IMR-90 (cell line): ENCODE results near the gene GALNT8. TPM values are rescaled to one million over a fixed set of nuclear protein-coding genes. Genes with fewer than 3 reads are reported as not detected.

Experiments used
- ATAC-seq: fragments of 200-7000 bp; cut with Tn5 transposase; 2 replicates; pipeline ENCODE4 v1.9.1; 2020; ENCODE audit warnings: low read depth, mild to moderate bottlenecking, moderate library complexity
- BruUV-seq: library from RNA; stranded (reverse); fragments of 400-500 nt; replicated peaks from 2 replicates; lab custom pipeline; 2021; lab: Mats Ljungman, UMichigan
- CTCF ChIA-PET: fragments of 300-600 bp; formaldehyde crosslinking; extraction: SDS; loops from one replicate; lab custom pipeline; 2021; ENCODE audit warnings: antibody characterized with exemption; lab: Yijun Ruan, JAX
- POLR2A ChIA-PET: fragments of 300-600 bp; sonication (Branson Sonifier 250); formaldehyde crosslinking; loops from one replicate; lab custom pipeline; 2022; ENCODE audit warnings: antibody characterized with exemption; ENCODE audit not compliant: unreplicated experiment; lab: Charles Lee
- DNase-seq: peaks from one replicate; pipeline ENCODE4 v3.0.0; 2013
- H2AFZ ChIP-seq: replicated peaks from 2 replicates; pipeline ENCODE3; 2013; ENCODE audit warnings: low read length, mild to moderate bottlenecking; ENCODE audit not compliant: poor library complexity
- H2AK5ac ChIP-seq: 2 replicates; pipeline ENCODE4 v1.6.1; 2013; ENCODE audit warnings: low read depth, low read length, inconsistent platforms
- H2AK9ac ChIP-seq: replicated peaks from 2 replicates; pipeline ENCODE3; 2013; ENCODE audit warnings: mild to moderate bottlenecking, low read depth, low read length, moderate library complexity; ENCODE audit not compliant: poor library complexity
- H2BK120ac ChIP-seq: 2 replicates; pipeline ENCODE4 v1.6.1; 2013; ENCODE audit warnings: low read depth, low read length, inconsistent platforms
- H2BK15ac ChIP-seq: 3 replicates; pipeline ENCODE4 v1.6.1; 2013; ENCODE audit warnings: low read depth, low read length, inconsistent platforms
- H2BK20ac ChIP-seq: 2 replicates; pipeline ENCODE4 v1.6.1; 2013; ENCODE audit warnings: low read depth, mild to moderate bottlenecking, inconsistent platforms, low read length, moderate library complexity
- H2BK5ac ChIP-seq: 2 replicates; pipeline ENCODE4 v1.6.1; 2013; ENCODE audit warnings: mild to moderate bottlenecking, low read depth, low read length, inconsistent platforms; ENCODE audit not compliant: poor library complexity, severe bottlenecking
- H3K14ac ChIP-seq: replicated peaks from 2 replicates; pipeline ENCODE4 v1.6.1; 2013; ENCODE audit warnings: low read depth, low read length, inconsistent platforms
- H3K18ac ChIP-seq: 2 replicates; pipeline ENCODE4 v1.6.1; 2013; ENCODE audit warnings: low read depth, low read length, control low read depth
- H3K23ac ChIP-seq: 2 replicates; pipeline ENCODE4 v1.6.1; 2013; ENCODE audit warnings: low read depth, low read length, inconsistent platforms
- H3K27ac ChIP-seq: 2 replicates; pipeline ENCODE4 v1.5.1; 2013; ENCODE audit warnings: mild to moderate bottlenecking, control low read depth, low read length; ENCODE audit not compliant: insufficient read depth
- H3K27me3 ChIP-seq: 2 replicates; pipeline ENCODE4 v1.6.1; 2013; ENCODE audit warnings: low read length; ENCODE audit not compliant: control insufficient read depth, insufficient read depth
- H3K36me3 ChIP-seq: 2 replicates; pipeline ENCODE4 v1.6.1; 2013; ENCODE audit warnings: low read length, mixed read lengths; ENCODE audit not compliant: control insufficient read depth, insufficient read depth
- H3K4ac ChIP-seq: 2 replicates; pipeline ENCODE4 v1.6.1; 2013; ENCODE audit warnings: low read depth, low read length, inconsistent platforms
- H3K4me1 ChIP-seq: 2 replicates; pipeline ENCODE4 v1.6.1; 2013; ENCODE audit warnings: low read length, mixed read lengths; ENCODE audit not compliant: control insufficient read depth, insufficient read depth
- H3K4me2 ChIP-seq: 2 replicates; pipeline ENCODE4 v1.6.1; 2013; ENCODE audit warnings: low read depth, mild to moderate bottlenecking, control low read depth, low read length, moderate library complexity
- H3K4me3 ChIP-seq: 2 replicates; pipeline ENCODE4 v1.5.1; 2013; ENCODE audit warnings: low read depth, mild to moderate bottlenecking, control low read depth, low read length, moderate library complexity; ENCODE audit not compliant: insufficient read depth
- H3K56ac ChIP-seq: 2 replicates; pipeline ENCODE4 v1.6.1; 2013; ENCODE audit warnings: low read length, inconsistent platforms; ENCODE audit not compliant: insufficient read depth; ENCODE audit errors: extremely low read depth
- H3K79me1 ChIP-seq, 2 experiments: 2 replicates each; pipeline ENCODE4 v1.6.1; 2013; ENCODE audit warnings: low read length in 2 of 2, inconsistent platforms in 1 of 2, low read depth in 1 of 2
- H3K9ac ChIP-seq: 2 replicates; pipeline ENCODE4 v1.6.1; 2013; ENCODE audit warnings: low read depth, low read length, control low read depth
- H3K9me1 ChIP-seq: 2 replicates; pipeline ENCODE4 v1.6.1; 2013; ENCODE audit warnings: low read length, inconsistent platforms; ENCODE audit not compliant: insufficient read depth
- H3K9me3 ChIP-seq: 2 replicates; pipeline ENCODE4 v1.6.1; 2013; ENCODE audit warnings: low read length; ENCODE audit not compliant: control insufficient read depth, insufficient read depth
- H4K20me1 ChIP-seq: 2 replicates; pipeline ENCODE4 v1.6.1; 2013; ENCODE audit warnings: low read length, inconsistent platforms; ENCODE audit not compliant: insufficient read depth
- H4K5ac ChIP-seq: 2 replicates; pipeline ENCODE4 v1.6.1; 2013; ENCODE audit warnings: mild to moderate bottlenecking, low read depth, low read length, control low read depth
- H4K8ac ChIP-seq, 2 experiments: 2 replicates each; pipeline ENCODE4 v1.6.1; 2013; ENCODE audit warnings: low read depth in 2 of 2, low read length in 2 of 2, control low read depth in 1 of 2, inconsistent platforms in 1 of 2
- H4K91ac ChIP-seq: 2 replicates; pipeline ENCODE4 v1.6.1; 2013; ENCODE audit warnings: low read depth, low read length, inconsistent platforms; ENCODE audit not compliant: insufficient read depth
- BHLHE40 ChIP-seq: fragments of 150-350 bp; IDR thresholded peaks from 2 replicates; pipeline ENCODE4 v1.6.1; 2016; ENCODE audit warnings: mild to moderate bottlenecking, low read depth, low read length
- CEBPB ChIP-seq: IDR thresholded peaks from 2 replicates; pipeline ENCODE4 v1.6.1; 2012; ENCODE audit warnings: low read depth, low read length, improper control_type of control experiment
- CHD1 ChIP-seq: IDR thresholded peaks from 2 replicates; pipeline ENCODE4 v1.6.1; 2012; ENCODE audit warnings: low read depth, low read length, improper control_type of control experiment
- CTCF ChIP-seq: conservative IDR thresholded peaks from 2 replicates; pipeline ENCODE4 v1.5.1; 2012; ENCODE audit warnings: mild to moderate bottlenecking, low read depth, low read length, improper control_type of control experiment
- ELK1 ChIP-seq: fragments of 150-350 bp; IDR thresholded peaks from 2 replicates; pipeline ENCODE4 v1.6.1; 2016; ENCODE audit warnings: low read depth, mild to moderate bottlenecking, low read length, moderate library complexity, borderline replicate concordance
- FOS ChIP-seq: fragments of 150-350 bp; IDR thresholded peaks from 2 replicates; pipeline ENCODE4 v1.6.1; 2016; ENCODE audit warnings: low read depth, low read length
- MAFK ChIP-seq: IDR thresholded peaks from 2 replicates; pipeline ENCODE4 v1.6.1; 2012; ENCODE audit warnings: low read depth, low read length, improper control_type of control experiment
- MXI1 ChIP-seq: IDR thresholded peaks from 2 replicates; pipeline ENCODE4 v1.6.1; 2012; ENCODE audit warnings: low read depth, mild to moderate bottlenecking, low read length, moderate library complexity, borderline replicate concordance
- USF2 ChIP-seq: fragments of 150-350 bp; IDR thresholded peaks from 2 replicates; pipeline ENCODE4 v1.6.1; 2017; ENCODE audit warnings: mild to moderate bottlenecking, antibody characterized with exemption, low read length, low read depth
- whole genome bisulfite sequencing, 2 experiments: methylation state at CpG; one replicate each; pipeline versions ENCODE4 v1.1.5 to v1.1.7; 2013; ENCODE audit warnings: missing lambda C conversion rate in 2 of 2; ENCODE audit not compliant: insufficient read length in 1 of 2; ENCODE audit errors: extremely low coverage in 2 of 2; 5-methylcytosine and 5-hydroxymethylcytosine counted together
- dilution Hi-C: fragments of 300-500 bp; cut with HindIII; formaldehyde crosslinking; loops from one replicate; pipeline ENCODE4 v1.14.3; 2018; ENCODE audit warnings: low sequenced_read_pairs; ENCODE audit not compliant: unreplicated experiment
- in situ Hi-C: fragments of 300-500 bp; cut with MboI; formaldehyde crosslinking; loops from 3 replicates; pipeline ENCODE4 v1.14.3; 2019; ENCODE audit warnings: low sequenced_read_pairs, inconsistent platforms, mixed read lengths
- intact Hi-C: fragments of 100-400 bp; cut with micrococcal nuclease; formaldehyde crosslinking; loops from 2 replicates; pipeline ENCODE4 v1.10.0; 2022
- polyA plus RNA-seq, 3 experiments: library from polyadenylated mRNA; depleted of rRNA; stranded (reverse); fragments of >200 nt; gene quantifications; 2 replicates each; pipeline ENCODE4 v1.2.3, GENCODE V29; 2012; ENCODE audit warnings: low replicate concordance in 1 of 3
- total RNA-seq: library from RNA; depleted of rRNA; stranded (reverse); fragments of >200 nt; gene quantifications from 2 replicates; pipeline ENCODE4 v1.2.3, GENCODE V29; 2012

GALNT8 gene
- total and polyA plus RNA-seq, 2 of the 4 experiments (the other 2 are of a cell fraction): not detected

- no peak overlapping the region for H2BK5ac ChIP-seq
- peaks cover 4% of the 10 kb centered on the region; the same call in 1 of the 2 replicates for H3K9me1 ChIP-seq
- dilution Hi-C loops (no loop called here), intact Hi-C loops (no loop called here), in situ Hi-C loops (no loop called here)
- H2AK9ac ChIP-seq: no peak overlapping the region
- H3K79me1 ChIP-seq: no peaks in the 10 kb centered on the region
- no peak overlapping the region for H3K23ac ChIP-seq
- ChIA-PET POLR2A (no interaction called here), CTCF (no interaction called here)
- H3K18ac ChIP-seq: no peak overlapping the region
- H2BK15ac ChIP-seq: no peak overlapping the region
- ATAC-seq (no peak), DNase-seq (no peak)
- H3K14ac ChIP-seq: no peak overlapping the region
- H4K91ac ChIP-seq: no peak overlapping the region
- H2BK20ac ChIP-seq: no peak overlapping the region
- H3K9ac ChIP-seq: no peak overlapping the region
- H3K9me3 ChIP-seq: no peaks in the 10 kb centered on the region
- no peaks in the 10 kb centered on the region for H3K4me1 ChIP-seq
- no peaks in the 10 kb centered on the region for H4K20me1 ChIP-seq
- H3K4me2 ChIP-seq: no peak overlapping the region
- H3K36me3 ChIP-seq: peaks cover 13% of the 10 kb centered on the region
- no peak overlapping the region for H2AFZ ChIP-seq
- H3K27ac ChIP-seq: no peak overlapping the region
- TF ChIP-seq USF2 (no peak), CEBPB (no peak), CTCF (no peak), FOS (no peak), MXI1 (no peak), CHD1 (no peak), MAFK (no peak), ELK1 (no peak), BHLHE40 (no peak)
- H2BK120ac ChIP-seq: no peak overlapping the region
- H3K27me3 ChIP-seq: no peaks in the 10 kb centered on the region
- H3K56ac ChIP-seq: no peak overlapping the region
- no peak overlapping the region for H2AK5ac ChIP-seq
- BruUV-seq: no TSS peak
- no peak overlapping the region for H4K5ac ChIP-seq
- whole genome bisulfite sequencing, 2 experiments: no CpG with 5 or more reads among the region's 5 CpGs
- no peak overlapping the region for H3K4me3 ChIP-seq
- no peak overlapping the region for H3K4ac ChIP-seq
- H4K8ac ChIP-seq: no peak overlapping the region
These were observed 29.4 kb upstream of the GALNT8 start for GRCh38 chr12:4690760-4691159.
